ENCODE measurements around the gene TMEM114.

The TMEM114 gene

GRCh38 chr16:8530752-8531384 is 59.4 kb downstream of the TMEM114 start:
- TF ChIP-seq ZNF274 (IDR thresholded peaks at IDR 0.05; ENCODE audit: low read depth, low read length): no peak
- no peak overlapping the region for H3K4me3 ChIP-seq (ENCODE audit: low read length)

GRCh38 chr16:8528471-8528870 is 61.8 kb downstream of the TMEM114 start:
- no peak overlapping the region for H3K4me3 ChIP-seq (ENCODE audit: low read length)
- no peak for TF ChIP-seq ZNF274 (IDR thresholded peaks at IDR 0.05; ENCODE audit: low read depth, low read length)

GRCh38 chr16:8523932-8524331 is 66.4 kb downstream of the TMEM114 start:
- no peak overlapping the region for H3K4me3 ChIP-seq (ENCODE audit: low read length)
- no peak for TF ChIP-seq ZNF274 (IDR thresholded peaks at IDR 0.05; ENCODE audit: low read depth, low read length)

GRCh38 chr16:8522757-8523156 is 67.6 kb downstream of the TMEM114 start:
- TF ChIP-seq ZNF274 (IDR thresholded peaks at IDR 0.05; ENCODE audit: low read depth, low read length): no peak
- no peak overlapping the region for H3K4me3 ChIP-seq (ENCODE audit: low read length)

- TF ChIP-seq ZNF274 (IDR thresholded peaks at IDR 0.05; ENCODE audit: low read depth, low read length): no peak
- H3K4me3 ChIP-seq (ENCODE audit: low read length): no peak overlapping the region
Observed at GRCh38 chr16:8519643-8520042, 70.7 kb downstream of the TMEM114 start.
